Common myeloid progenitor, CD34-positive (primary cell): ENCODE measurements around the gene GNAZ. TPM values are rescaled to one million over a fixed set of nuclear protein-coding genes. Genes with fewer than 3 reads are reported as not detected.
"Not testable (repeated sequence)": the region's sequence is repeated elsewhere in the genome, so short reads cannot be mapped to it uniquely, and the experiment has no call there.

Source experiments
- CTCF ChIA-PET: fragments of 350-600 bp; sonication (Branson Sonifier 250); formaldehyde crosslinking; loops from one replicate; lab custom pipeline; 2021; ENCODE audit warnings: antibody characterized with exemption; lab: Charles Lee
- POLR2A ChIA-PET: fragments of 350-600 bp; sonication (Branson Sonifier 250); formaldehyde crosslinking; loops from one replicate; lab custom pipeline; 2021; ENCODE audit warnings: antibody characterized with exemption; lab: Charles Lee
- DNase-seq, 3 donors: peaks; one replicate each; pipeline versions ENCODE4 v3.0.0 to v3.0.0-alpha.2; 2013
- H3K27ac ChIP-seq, 2 experiments: 1 replicate in 1 of 2; 2 replicates in 1 of 2; pipeline ENCODE4 v1.7.0; 2013; ENCODE audit warnings: inconsistent platforms in 2 of 2, low read length in 2 of 2, mild to moderate bottlenecking in 2 of 2, low read depth in 1 of 2, moderate library complexity in 1 of 2; ENCODE audit not compliant: severe bottlenecking in 2 of 2, insufficient read depth in 1 of 2, poor library complexity in 1 of 2
- H3K27me3 ChIP-seq, 5 experiments: replicated peaks in 2 of 5; 1 replicate in 3 of 5; 2 replicates in 2 of 5; pipeline versions ENCODE4 v1.6.1 to v1.7.0; 2013; ENCODE audit warnings: low read length in 4 of 5, mild to moderate bottlenecking in 2 of 5, moderate library complexity in 2 of 5, inconsistent platforms in 1 of 5; ENCODE audit not compliant: insufficient read depth in 5 of 5, control insufficient read depth in 4 of 5
- H3K36me3 ChIP-seq, 4 experiments: 1 replicate in 2 of 4; 2 replicates in 2 of 4; pipeline versions ENCODE4 v1.6.1 to v1.7.0; 2013; ENCODE audit warnings: low read length in 3 of 4, control low read depth in 1 of 4, mild to moderate bottlenecking in 1 of 4; ENCODE audit not compliant: control insufficient read depth in 4 of 4, insufficient read depth in 4 of 4
- H3K4me1 ChIP-seq, 4 experiments: 1 replicate in 3 of 4; 2 replicates in 1 of 4; pipeline versions ENCODE4 v1.6.1 to v1.7.1; 2013; ENCODE audit warnings: low read length in 3 of 4, mild to moderate bottlenecking in 3 of 4, control low read depth in 1 of 4, inconsistent platforms in 1 of 4, moderate library complexity in 1 of 4; ENCODE audit not compliant: control insufficient read depth in 4 of 4, insufficient read depth in 4 of 4; ENCODE audit errors: control extremely low read depth in 1 of 4
- H3K4me3 ChIP-seq, 7 experiments: 1 replicate in 4 of 7; 2 replicates in 3 of 7; pipeline versions ENCODE4 v1.5.1 to v1.7.0; 2013; ENCODE audit warnings: mild to moderate bottlenecking in 7 of 7, low read length in 6 of 7, moderate library complexity in 6 of 7, inconsistent platforms in 2 of 7, low read depth in 2 of 7, control low read depth in 1 of 7; ENCODE audit not compliant: insufficient read depth in 4 of 7, control insufficient read depth in 1 of 7; ENCODE audit errors: extremely low read depth in 1 of 7
- H3K9me3 ChIP-seq, 5 experiments: 1 replicate in 4 of 5; 2 replicates in 1 of 5; pipeline versions ENCODE4 v1.6.1 to v1.7.1; 2013; ENCODE audit warnings: low read length in 4 of 5, mild to moderate bottlenecking in 2 of 5, inconsistent platforms in 1 of 5, low read depth in 1 of 5, moderate library complexity in 1 of 5; ENCODE audit not compliant: control insufficient read depth in 4 of 5, insufficient read depth in 2 of 5; ENCODE audit errors: control extremely low read depth in 1 of 5
- WGBS: methylation state at CpG from one replicate; pipeline ENCODE4 v1.1.5; 2013; ENCODE audit not compliant: insufficient coverage; 5-methylcytosine and 5-hydroxymethylcytosine counted together
- polyA plus RNA-seq: library from polyadenylated mRNA; unstranded; fragments of 120-200 nt; gene quantifications from one replicate; pipeline ENCODE4 v1.2.1, GENCODE V29; 2013

The GNAZ gene
- 0.66 TPM for polyA plus RNA-seq

- Histone ChIP-seq H3K4me3 (peak within 1 kb of the TSS; percentile 19 to 73 (median 56)), H3K27ac (no peak within 1 kb of the TSS), H3K4me1 (peaks cover 0 to 24% (median 19%) of the 10 kb centered on the region in 4 experiments), H3K27me3 (peaks cover 0 to 39% (median 23%) of the 10 kb centered on the region in 5 experiments), H3K36me3 (no peaks in the 10 kb centered on the region), H3K9me3 (no peaks in the 10 kb centered on the region)
- peak in 2 of 3 donors; percentile 25 to 46 for DNase-seq
- CTCF ChIA-PET: no interaction called here
- WGBS: under 1% methylated on average over 76 of the region's 87 CpGs
- POLR2A ChIA-PET: no interaction called here
These were observed at the start of gene GNAZ for GRCh38 chr22:23070418-23071229. Gene GNAZ (plus strand): TSS chr22:23070519. CDS start chr22:23095696, 25,177 bp downstream.

- Histone ChIP-seq H3K9me3 (peaks cover 0 to 5% (median 0%) of the 10 kb centered on the region in 5 experiments), H3K4me1 (no peaks in the 10 kb centered on the region), H3K4me3 (no peak overlapping the region), H3K27ac (no peak overlapping the region), H3K27me3 (no peaks in the 10 kb centered on the region), H3K36me3 (no peaks in the 10 kb centered on the region)
- ChIA-PET CTCF (no interaction called here), POLR2A (no interaction called here)
- DNase-seq: no peak
These were observed 49.5 kb upstream of the GNAZ start for GRCh38 chr22:23020659-23021293.

GRCh38 chr22:23021660-23022353 lies 48.5 kb upstream of the GNAZ start:
- H3K4me3 ChIP-seq, H3K27me3 ChIP-seq, H3K27ac ChIP-seq, POLR2A ChIA-PET, H3K4me1 ChIP-seq, DNase-seq, H3K9me3 ChIP-seq, H3K36me3 ChIP-seq: not testable (repeated sequence)
- no CpG with 5 or more reads among the region's 3 CpGs for WGBS
- CTCF ChIA-PET: interaction anchor here (1.8 kb wide), 1 partner anchor 10 kb away, joined by 6 read pairs; no protein-coding TSS in a partner anchor

- POLR2A ChIA-PET: no interaction called here
- Histone ChIP-seq H3K9me3 (peaks cover 0 to 5% (median 0%) of the 10 kb centered on the region in 5 experiments), H3K4me1 (no peaks in the 10 kb centered on the region), H3K27ac (no peak overlapping the region), H3K27me3 (no peaks in the 10 kb centered on the region), H3K36me3 (no peaks in the 10 kb centered on the region), H3K4me3 (no peak overlapping the region)
- WGBS: 100% methylated on average over 2 of the region's 2 CpGs
- CTCF ChIA-PET: interaction anchor here (1.8 kb wide), 1 partner anchor 11 kb away, joined by 6 read pairs; no protein-coding TSS in a partner anchor
- no peak for DNase-seq
These were observed 47.0 kb upstream of the GNAZ start for GRCh38 chr22:23023294-23023693.

- ChIA-PET POLR2A (no interaction called here), CTCF (interaction anchor here (0.9 kb wide), 2 partner anchors 67 to 238 kb away, joined by 3 read pairs; no protein-coding TSS in a partner anchor)
- Histone ChIP-seq H3K27me3 (no peaks in the 10 kb centered on the region), H3K36me3 (no peaks in the 10 kb centered on the region), H3K4me1 (no peaks in the 10 kb centered on the region), H3K4me3 (no peak overlapping the region), H3K9me3 (no peaks in the 10 kb centered on the region), H3K27ac (no peak overlapping the region)
- 100% methylated on average over 6 of the region's 10 CpGs for WGBS
- no peak for DNase-seq
These were observed 43.5 kb upstream of the GNAZ start for GRCh38 chr22:23026777-23027176.

- H3K27me3 ChIP-seq, H3K36me3 ChIP-seq, H3K27ac ChIP-seq, H3K9me3 ChIP-seq, POLR2A ChIA-PET, DNase-seq, H3K4me3 ChIP-seq, H3K4me1 ChIP-seq: not testable (repeated sequence)
- CTCF ChIA-PET: interaction anchor here (0.7 kb wide), 1 partner anchor 414 kb away, joined by 3 read pairs; no protein-coding TSS in a partner anchor
These were observed 42.5 kb upstream of the GNAZ start for GRCh38 chr22:23027849-23028248.
